MV-4-11 (cell line): ENCODE data around the gene CAPN8.

Experiments
- DNase-seq: peaks from one replicate; lab custom pipeline; 2025; lab: John Stamatoyannopoulos, UW

CAPN8 gene

DNA sequence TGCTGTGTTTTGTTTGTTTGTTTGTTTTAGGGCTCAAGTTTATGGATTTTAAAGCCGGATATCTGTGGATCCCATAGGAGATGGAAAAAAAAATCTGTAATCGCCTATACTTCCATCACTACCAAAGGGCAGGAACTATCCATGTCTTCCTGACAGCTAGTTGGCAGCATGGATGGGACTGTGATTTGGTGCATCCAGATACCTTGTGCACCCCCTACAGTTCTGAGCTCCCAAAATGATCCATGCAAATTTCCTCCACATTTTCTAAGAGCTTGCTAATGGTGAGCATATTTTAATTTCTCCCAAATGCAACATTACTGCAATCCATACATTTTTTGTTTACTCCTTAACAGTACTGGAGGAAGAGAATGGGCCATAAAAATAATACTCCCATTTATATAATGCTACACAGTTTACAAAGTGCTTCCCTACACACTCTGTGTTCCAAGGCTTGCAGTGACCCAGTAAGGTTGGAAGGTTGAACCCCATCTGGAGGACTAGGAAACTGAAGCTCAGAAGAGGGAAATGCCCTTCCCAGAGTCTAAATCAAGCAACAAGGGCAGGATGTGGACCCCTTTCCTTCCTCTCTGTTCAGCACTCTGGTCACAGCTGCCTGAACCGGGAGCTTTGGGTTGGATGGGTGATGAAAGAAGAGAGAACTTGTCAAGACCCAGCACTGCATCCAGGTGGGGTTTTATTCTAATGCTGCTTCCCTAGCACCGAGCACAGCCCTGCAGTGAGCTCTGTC lies 48.0 kb downstream of the CAPN8 start:
- DNase-seq, result no peak

DNA sequence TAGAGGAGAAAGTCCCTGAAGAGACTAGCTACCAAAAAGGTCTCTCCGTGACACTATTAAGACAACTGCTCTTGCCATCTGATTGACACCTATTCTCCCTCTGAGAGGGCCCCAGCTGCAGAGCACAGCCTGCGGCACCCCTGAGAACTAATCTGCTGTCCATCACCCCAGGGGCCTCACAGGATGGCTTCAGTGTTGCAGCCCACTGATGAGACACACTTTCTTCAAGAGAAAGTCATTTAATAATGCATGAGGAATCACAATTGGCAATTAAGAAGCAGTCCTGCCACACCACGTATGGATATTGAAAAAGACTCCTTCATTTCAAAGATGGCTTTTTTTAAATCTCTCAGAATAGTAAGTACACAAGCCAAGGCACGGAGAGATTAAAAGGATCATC lies 48.9 kb downstream of the CAPN8 start:
- DNase-seq, result no peak

DNA sequence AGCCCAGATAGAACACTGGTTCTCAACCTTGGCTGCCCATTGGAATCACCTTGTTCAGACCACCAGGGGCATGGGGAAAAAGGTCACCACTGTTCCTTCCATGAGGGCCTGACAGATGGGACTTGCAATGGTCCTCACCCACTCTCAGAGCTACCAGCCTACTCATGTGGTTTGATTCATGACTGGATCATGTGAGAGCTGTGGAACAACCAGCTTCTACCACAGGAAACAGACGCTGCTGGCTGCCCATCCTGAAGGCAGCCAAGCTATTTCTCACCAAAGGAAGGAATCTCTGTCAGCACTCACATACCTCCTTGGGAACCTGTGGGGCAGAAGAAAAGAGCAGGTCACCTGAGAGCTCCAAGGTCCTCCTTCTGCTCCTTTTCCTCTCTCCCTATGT lies 53.6 kb downstream of the CAPN8 start:
- no peak for DNase-seq

DNA sequence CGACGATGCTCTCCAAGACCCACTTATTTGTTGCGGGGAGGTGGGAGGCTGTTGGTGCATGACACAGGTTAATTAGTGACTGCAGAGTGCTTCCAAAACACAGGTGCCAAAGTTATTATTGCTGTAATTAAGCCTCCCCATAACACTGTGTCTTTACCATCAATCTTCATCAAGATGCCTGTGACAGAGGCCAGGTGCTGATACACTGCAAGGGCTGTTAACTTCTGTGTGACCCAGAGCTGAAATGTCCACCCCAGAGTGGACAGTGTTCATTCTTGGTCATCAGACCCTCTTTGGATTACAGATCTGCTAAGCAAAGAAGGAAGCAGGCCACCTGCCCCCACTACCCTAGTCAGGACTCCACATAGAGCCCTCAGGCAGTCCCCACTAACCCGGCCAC lies 55.5 kb downstream of the CAPN8 start:
- DNase-seq, result no peak

DNA sequence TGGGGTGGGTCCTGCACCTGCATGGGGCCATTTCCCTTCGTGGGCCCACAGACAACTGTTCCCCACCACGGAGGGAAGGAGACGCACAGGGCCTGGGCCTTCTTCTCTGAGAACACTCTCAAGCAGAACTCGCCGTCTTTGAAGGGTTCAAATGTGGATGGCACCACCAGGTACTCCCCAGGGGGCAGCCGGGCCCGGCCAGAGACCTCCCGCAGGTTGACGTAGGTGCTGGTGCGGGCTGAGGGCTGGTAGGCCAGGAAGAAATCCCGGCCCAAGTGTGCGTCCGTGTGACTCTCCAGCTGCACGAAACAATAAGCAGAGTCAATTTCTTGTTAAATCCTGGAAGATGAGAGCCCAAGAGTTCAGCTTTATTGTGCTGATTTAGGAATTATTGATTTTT lies 56.4 kb downstream of the CAPN8 start:
- no peak for DNase-seq

DNA sequence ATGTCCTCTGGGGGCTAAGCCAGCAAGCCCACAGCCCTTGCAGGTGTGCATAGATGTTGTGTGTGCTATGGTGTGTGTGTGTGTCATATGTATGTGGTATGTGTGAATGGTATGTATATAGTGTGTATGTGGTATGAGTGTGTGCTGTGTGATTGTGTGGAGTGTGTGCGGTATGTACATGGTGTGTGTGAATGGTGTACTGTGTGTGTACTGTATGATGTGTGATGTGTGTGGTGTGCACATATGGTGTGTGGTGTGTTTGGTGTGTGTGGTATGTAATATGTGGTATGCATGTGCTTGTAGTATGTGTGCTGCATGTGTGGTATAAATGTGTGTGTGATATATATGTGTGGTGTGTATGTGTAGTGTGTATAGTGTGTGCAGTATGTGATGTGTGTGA lies 107.0 kb downstream of the CAPN8 start:
- DNase-seq, result no peak

DNA sequence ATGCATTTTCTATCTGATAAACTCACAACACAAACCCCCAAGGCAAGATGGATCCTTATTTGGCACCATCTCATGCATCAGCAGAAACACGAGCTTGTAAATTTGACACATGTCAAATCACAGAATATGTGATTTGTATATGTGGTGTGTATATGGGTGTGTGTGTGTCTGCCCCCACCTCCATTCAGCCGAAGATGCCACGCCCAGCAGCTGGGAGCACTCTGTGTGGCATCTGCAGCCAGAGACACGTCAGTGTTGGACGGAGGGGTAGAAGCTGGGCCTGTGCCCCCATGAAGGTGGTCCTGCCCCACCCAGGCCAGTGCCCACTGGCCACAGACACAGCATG lies 108.4 kb downstream of the CAPN8 start:
- DNase-seq, result no peak

DNA sequence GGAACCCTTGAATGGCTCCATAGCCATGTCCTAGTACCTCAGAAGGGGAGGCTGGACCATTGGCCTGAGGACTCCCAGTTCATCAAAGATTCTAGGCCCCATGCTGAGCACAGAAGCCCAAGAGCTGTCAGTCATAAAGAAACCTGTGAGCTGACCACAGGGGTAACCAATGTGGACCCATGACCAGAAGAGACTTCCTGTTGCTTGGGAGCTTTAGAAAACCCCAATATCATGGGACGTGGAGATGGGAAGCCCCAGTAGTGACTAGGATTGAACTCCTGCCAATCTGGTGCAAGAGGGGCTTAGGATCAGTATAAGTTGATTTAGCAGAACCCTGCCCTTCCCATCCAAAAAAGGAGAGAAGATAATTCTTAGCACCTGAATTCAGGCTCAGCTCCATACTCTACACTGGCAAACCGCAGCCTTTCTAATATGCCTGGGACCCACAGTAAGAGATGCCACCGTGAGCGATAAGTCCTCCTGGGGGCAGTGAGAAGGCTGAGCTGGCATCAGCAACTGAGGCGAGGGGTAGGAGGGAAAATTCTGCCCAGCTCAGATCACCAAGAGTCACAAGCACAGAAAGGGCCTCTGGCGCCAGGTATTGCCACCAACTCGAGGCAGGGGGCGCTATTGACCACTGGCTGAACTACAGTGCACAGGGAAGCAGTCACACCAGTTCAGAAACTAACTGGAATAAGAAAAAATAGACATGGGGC lies 108.9 kb downstream of the CAPN8 start:
- DNase-seq, result peak; percentile 60

DNA sequence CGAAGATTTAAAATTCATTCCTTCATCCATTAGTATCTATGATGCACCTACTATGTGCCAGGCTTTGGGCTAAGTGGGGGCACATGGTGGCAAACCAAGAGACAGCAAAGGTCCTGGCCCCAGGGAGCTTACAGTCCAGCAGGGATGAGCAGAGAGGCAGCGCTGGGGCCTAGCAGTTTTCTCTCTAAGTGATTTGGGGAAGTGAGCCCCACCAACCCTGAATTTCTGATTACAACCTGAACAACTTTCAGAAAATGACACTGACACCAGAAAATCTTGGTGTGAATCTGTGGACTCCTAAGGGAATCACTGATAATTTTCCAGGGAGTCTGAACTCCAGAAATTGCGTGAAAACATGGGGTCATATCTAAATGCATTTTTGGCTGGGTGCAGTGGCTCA lies 111.5 kb downstream of the CAPN8 start:
- DNase-seq, result no peak

DNA sequence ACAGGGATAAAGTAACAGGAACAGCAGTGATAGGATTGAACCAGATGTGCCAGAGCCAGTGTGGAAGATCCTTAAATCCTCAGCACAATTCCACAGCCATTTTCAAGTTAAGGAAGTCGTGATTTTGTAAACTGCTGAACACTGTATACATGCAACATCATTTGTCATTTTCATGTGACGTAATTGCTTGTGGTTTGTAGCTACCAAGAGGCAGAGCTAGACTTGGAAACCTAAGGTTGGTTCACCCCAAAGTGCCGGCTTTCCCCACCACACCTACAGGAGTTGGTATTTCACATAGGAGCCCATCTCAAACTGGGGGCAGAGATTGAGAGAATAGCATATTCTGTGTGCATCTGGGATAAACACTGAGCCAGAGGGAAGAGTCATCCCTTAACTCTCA lies 113.9 kb downstream of the CAPN8 start:
- peak; percentile 30 for DNase-seq

DNA sequence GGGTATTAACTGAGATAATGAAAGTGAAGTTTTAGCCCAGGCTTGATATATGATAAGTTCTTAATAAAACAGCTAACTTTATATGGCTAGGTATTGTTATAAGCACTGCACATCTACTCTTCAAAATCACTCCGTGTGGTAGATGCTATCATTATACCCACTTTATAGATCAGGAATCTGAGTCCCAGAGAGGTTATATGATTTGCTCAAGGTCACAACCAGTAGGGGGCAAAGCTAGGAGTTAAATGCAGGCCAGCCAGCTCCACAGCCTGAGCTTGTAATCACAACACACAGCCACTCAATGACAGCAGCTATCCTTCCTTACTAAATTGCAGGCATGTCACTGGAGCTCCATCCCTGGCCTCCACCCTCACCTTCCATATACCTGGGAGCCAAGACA lies 115.8 kb downstream of the CAPN8 start:
- no peak for DNase-seq

DNA sequence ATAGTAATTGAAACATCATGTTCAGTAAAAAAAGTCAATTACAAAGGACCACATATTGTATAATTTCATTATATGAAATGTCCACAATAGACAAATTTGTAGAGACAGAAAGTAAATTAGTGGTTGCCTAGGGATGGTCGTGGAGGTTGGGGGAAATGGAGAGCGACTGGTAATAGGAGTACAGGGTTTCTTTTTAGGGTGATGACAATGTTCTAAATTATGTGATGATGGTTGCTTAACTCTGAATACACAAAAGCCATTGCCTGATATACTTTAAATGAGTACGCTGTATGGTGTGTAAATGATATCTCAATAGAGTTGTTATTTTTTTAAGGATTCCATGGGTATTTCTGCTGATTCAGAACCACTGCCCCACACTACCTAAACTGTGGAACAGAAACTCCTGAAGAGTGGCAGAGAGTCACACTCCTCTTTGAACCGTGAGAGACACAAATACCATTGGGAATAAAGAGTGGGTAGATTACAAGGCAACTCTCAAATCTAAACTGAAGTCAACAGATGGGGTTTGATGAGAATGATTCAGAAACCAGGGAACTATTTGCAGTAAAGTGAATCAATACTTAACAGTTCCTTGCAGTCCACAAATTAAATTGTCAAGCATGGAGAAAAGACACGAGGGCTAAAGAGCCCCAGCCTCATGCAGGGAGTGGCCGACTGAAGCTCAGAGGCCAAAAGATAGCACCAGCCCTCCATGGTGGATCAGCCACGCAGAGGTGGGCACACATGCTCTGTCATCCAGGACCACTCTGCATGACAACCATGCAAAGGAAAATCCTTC lies 118.0 kb downstream of the CAPN8 start:
- DNase-seq, result no peak

DNA sequence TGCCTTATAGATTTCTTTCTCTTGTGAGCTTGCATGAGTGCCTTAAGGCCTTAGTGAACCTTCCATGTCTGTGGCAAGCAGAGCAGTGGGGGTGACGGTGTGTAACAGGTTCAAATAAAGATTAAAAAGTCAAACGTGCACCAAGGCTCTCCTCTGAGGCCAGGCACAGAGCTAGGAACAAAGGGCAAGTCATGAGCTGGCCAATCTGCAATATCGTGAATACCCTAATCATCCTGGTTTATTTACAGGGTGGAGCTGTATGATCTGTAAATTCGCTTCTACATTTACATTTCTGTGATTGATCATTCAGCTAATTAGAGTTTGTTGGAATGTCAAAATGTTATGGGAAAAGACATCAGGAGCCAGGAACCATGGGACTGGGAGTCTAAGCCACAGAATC lies 120.2 kb downstream of the CAPN8 start:
- DNase-seq, result no peak

DNA sequence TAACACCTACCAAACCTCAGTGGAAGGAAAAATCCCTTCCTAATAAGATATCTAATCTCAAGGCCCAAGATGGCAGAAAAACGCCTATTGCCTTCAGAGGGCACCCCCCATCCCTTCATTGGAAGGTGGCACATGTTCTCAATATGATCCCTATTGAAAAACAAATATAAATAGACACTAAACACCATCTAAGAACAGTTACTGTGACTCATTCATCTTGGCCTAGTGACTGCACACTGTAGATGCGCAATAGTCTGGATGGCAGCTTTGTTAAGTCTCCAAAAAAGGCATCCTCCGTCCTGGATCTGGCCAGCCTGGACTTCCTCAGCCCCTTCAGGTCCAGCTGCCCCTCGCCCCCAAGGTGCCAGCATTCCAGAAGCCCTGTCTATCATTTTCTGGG lies 121.9 kb downstream of the CAPN8 start:
- DNase-seq, result no peak

DNA sequence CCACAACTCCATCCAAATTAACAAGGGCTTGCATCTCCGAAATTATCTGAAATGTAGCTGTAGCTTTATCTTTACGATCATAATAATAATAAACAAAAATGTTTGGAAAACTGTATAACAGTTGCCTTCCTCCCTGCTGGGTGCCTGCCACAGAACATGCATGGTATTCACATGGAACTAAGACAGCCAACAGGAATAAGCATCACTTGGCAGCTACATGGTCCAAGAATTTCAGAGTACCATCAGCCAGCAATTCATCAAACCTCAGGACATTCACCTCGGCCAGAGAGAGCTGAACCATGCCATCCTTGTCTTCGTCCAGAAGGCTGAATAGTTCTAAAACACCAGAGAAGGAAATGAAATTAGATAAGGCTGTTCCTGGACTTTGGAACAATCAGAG lies 122.7 kb downstream of the CAPN8 start:
- DNase-seq, result no peak

DNA sequence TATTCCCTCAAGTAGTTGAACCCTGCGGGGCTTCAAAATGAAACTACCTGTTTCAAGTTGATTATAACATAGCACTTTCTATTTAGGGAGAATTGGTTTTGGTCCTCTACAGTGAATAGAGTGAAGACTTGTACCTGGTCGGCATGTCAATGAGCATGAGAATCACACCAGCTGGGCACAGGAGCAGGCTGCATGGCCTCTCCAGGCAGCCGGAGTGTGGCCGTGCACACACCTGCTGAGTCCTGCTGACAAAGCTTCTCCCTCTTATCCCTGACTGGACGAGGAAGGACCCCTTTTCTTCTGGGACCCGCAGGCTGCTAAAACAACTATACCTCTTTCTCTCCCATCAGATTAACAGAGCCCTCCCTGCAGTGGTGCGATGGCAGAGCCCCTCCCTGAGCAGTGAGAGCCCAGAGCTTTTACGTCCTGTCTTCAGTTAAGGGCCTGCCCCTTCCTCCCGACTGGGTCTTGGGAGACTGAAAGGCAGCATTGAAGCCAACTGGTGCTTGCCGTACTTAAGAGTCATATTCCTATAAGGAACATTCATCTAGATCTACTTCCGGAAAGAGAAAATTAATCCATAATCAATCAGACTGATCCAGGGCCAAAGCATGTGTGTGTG lies 124.9 kb downstream of the CAPN8 start:
- DNase-seq, result no peak

DNA sequence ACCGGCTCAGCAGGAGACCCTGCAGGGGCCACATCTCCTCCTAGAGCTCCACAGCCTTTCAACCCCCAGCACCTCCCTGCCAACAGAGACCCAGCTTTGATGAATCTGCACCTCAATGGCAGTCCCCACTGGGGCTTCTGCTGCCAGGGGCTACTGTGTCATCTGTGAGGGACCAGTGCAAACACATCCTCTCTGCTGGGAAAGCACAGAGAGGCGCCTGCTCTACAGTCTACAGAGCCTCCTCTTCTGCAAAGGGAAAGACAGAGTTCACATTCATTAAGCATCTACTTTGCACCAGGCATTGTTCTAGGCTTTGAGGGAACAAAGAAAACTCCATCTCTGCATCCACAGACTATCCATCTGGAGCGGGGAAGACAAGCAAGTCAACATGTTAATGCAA lies 125.8 kb downstream of the CAPN8 start:
- DNase-seq, result no peak

DNA sequence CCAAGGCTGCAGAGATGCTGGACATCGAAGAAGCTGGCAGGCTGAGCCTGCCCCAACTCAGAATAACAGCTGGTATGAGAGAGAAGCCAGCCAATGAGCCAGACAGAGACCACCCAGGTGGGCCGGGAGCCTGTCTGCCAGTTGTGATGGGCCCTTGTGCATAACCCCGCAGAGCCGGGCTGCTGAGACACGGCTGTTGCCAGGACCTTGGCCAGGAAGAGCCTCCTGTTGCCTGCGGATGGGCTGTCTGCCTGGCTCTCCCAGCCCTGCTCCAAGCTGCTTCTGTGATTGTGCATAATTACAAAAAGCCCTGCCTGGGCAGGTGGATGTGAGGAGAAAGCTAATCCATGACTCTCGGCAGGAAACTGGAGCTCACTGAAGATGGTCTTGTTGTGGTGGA lies 126.5 kb downstream of the CAPN8 start:
- DNase-seq, result no peak

DNA sequence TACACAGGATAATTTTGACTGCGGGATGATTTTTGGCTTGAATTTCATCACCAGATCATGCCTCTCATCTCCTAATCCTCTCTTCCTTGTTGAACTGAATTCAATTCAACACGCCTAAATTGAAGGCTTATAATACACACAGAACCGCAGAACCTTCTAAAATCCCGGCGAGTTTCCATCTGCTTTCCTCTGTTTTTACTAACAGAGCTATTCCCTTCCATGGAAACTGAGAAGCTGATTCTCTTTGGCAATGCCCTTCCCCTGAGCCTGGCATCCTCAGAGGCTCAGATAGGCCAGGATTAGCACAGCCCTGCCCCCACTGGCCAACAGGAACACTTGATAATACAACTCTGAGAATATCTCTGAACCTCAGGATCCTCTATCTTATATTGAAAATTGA lies 130.2 kb downstream of the CAPN8 start:
- no peak for DNase-seq

DNA sequence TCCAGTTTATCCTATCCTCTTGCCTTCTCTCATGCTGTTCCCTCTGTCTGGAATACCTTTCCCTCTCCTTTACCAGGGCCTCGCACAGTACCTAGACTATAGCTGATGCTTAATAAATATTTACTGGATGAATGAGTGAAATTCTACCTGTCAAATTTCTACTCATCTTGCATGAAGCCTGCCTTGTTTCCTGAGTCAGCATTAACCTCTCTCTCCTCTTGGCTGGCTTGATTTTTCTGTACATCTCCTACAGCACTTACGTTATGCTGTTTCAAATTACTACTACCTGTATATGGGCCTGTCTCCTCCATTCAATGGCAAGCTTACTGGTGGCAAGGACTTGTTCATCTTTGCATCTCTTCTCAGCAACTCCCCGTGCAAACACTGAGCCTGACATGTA lies 130.8 kb downstream of the CAPN8 start:
- DNase-seq, result no peak

DNA sequence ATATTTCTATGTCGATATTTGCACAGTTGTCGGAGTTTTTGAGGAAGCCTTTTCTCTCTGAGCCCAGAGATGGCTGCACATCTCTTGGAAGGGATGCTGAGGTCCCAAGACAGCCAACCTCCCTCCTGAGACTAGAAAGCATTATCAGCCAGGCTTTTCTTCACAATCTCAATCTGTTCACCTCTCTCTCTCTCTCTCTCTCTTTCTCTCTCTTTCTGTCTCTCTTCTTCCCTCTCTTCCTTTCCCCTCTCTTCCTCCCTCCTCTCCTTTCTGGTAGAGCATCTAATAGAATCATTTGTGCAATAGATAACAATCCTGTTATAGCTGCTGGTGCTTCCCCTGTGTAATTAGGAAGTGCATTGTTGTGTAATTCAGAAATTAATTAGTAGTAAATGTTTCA lies 131.8 kb downstream of the CAPN8 start:
- no peak for DNase-seq

DNA sequence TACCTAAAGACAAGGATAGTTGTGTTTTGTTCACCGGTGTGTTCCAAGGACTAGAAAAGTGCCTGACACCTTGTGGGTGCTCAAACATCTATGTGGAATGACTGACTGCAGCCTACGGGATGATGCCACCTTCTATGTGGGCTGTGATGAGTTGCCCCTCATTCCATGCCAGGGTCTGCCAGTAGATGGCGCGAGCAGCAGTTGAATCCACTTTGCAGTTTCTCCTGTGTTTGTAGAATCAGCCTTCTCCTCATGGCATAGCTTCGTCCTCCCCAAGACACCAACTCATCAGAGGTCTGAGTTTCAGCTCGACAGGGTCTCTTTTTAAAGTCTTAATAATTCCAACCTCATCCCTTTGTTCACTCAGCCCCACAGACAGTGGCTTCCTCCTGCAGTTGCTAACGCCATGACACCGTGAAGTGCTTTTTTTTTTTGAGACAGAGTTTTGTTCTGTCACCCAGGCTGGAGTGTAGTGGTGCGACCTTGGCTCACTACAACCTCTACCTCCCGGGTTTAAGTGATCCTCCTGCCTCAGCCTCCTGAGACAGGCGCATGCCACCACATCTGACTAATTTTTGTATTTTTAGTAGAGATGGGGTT lies 133.7 kb downstream of the CAPN8 start:
- peak; percentile 11 for DNase-seq
